SH-SY5Y (cell line): ENCODE measurements around the gene LSAMP.

Experiments
- GATA2 ChIP-seq: IDR thresholded peaks from 2 replicates; pipeline ENCODE4 v1.6.1; 2011; ENCODE audit warnings: mild to moderate bottlenecking, low read depth, low read length
- GATA3 ChIP-seq: IDR thresholded peaks from 2 replicates; pipeline ENCODE4 v1.6.1; 2011; ENCODE audit warnings: low read depth, mild to moderate bottlenecking, low read length, moderate library complexity

Gene LSAMP

GRCh38 chr3:116405231-116405630 is 40.1 kb downstream of the LSAMP start:
- no peak for TF ChIP-seq GATA2
- TF ChIP-seq GATA3: no peak

GRCh38 chr3:116399701-116400226 is 45.5 kb downstream of the LSAMP start:
- no peak for TF ChIP-seq GATA3
- TF ChIP-seq GATA2: no peak

DNA sequence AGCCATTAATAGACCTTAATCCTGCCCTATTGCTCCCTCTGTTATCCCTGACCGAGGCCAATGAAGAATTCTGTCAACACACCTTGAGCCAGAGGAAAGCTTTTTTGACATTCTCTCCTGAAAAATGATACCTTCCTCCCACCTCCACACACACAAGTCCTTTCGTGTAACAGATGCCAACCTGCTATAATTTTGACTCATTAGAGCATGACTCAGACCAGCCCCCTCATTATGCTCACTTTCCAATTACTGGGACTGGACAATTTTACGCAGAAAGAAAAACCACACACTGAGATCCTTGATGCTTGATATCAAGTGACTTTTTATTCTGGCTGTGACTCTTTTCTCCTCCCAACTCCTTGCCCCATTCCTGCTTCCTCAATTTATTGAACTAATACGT is 50.9 kb downstream of the LSAMP start:
- no peak for TF ChIP-seq GATA3
- TF ChIP-seq GATA2: no peak

DNA sequence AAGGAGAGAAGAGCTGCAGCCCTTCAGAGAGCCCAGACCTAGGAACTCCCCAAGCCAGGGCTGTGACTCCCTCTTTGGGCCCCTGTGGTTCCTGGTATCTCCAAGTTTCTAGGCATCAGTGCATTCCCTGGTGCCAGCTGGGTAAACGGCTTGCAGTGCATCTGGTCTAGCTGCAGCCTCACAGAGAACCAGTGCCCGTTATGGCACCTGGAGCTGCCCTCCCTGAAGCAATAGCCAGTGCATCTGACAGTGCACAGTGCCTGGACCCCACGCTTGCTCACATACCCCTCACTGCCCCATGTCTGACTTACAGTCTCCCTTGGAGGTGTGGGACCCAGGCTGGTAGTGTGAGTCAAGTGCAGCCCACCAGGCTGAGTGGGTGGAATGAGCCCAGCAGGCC is 52.1 kb downstream of the LSAMP start:
- TF ChIP-seq GATA2 (no peak), GATA3 (no peak)

DNA sequence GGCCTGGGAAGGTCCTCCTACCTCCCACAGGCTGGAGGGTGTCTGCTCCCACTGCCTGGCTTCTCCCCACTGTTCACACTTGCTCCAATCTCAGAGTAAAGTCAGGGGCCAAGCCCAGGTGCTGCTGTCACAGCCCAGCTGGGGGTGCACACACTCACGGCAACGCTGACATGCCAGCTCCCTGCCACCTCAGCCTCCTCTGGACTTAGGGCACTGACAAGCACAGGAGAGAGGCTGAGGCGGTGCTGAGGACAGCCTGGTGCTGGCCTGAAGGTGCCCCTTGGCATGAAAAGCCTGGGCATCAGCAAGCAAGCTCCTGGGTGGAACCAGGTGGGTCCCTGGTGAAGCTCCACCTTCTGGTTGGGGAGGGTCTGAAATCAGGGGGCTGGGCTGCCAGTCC is 53.0 kb downstream of the LSAMP start:
- no peak for TF ChIP-seq GATA2

DNA sequence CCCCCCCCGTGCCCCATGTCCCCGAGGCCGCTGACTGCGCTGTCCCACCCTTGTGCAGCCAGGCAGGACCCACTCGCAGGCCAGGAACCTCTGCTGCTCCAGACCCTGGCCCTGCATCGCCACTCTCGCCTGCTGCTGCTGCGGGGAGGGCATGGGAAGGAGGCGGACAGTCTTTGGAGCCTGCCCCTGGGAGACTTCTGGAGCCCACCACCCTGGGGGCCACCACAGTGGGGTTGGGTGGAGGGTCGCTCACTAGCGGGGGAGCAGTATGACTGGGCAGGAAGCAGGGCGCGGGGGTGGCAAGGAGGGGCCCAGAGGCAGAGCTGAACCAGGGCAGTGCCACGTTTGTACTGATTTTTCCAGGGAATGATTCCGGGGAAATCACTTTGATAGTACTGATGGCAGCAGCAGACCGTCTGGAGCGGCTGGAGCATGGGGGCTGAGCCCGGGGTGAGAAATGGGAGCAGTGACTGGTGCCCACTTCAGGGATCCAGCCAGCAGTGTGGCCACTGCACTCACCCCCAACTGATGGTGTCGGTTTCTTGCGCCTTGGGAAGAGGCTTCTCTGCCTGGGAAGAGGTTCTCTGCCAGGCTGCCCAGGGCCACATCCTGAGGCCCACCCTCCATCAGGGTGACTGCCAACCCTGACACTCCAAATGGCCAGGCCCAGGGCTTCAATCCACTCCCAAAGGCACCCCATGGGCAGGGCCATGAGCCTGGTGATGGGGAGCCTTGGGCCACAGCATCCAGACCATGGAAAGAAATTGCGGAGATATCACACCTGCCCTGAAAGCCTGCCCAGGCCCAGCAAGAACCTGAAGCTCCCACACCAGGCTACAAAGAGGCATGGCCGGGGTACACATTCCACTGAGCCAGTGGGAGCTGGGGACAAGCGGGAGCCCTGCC is 53.7 kb downstream of the LSAMP start:
- no peak for TF ChIP-seq GATA3
- no peak for TF ChIP-seq GATA2

GRCh38 chr3:116390318-116390717 is 55.0 kb downstream of the LSAMP start:
- TF ChIP-seq GATA2 (no peak), GATA3 (no peak)

DNA sequence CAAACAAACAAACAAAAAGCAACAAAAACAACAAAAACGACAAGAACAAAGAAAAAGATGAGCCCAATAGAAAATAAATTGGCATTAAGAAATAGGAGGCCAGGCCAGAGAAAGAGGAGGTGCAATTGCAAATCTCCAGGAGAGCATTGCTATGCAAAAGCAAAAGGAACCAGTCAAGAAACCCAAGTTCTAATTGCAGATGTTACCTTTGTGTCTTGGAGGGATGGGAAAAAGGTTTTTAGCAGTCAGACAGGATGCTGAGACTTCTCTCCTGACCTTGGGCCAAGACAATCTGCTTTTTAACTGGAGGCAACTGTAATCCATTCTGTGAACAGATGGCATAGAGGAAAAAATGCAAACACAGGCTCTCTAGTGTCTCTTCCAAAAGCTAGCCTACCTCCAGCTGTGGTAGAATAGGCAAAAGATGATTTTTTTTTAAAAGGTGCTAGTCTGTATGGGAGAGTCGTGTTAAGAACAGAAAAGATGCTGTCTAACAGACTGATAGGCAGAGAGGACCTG is 56.4 kb downstream of the LSAMP start:
- no peak for TF ChIP-seq GATA3
- TF ChIP-seq GATA2: no peak

DNA sequence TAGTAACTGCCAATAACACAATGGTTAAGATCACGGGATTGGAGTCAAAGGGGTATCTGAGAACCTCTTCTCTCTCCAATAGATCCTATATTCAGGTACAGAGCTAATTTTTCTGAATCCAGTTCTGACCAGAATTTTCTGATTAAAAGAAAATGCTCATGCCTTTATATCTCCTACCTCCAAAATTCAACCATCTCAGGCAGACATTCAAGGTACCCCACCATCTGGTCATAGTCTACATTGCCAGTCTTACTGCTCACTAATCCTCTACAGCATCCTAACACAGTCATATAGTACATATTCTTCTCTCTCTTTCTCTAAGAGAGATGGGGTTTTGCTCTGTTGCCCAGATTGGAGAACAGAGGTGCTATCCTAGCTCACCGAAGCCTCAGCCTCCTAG is 59.1 kb downstream of the LSAMP start:
- no peak for TF ChIP-seq GATA2
- TF ChIP-seq GATA3: no peak

DNA sequence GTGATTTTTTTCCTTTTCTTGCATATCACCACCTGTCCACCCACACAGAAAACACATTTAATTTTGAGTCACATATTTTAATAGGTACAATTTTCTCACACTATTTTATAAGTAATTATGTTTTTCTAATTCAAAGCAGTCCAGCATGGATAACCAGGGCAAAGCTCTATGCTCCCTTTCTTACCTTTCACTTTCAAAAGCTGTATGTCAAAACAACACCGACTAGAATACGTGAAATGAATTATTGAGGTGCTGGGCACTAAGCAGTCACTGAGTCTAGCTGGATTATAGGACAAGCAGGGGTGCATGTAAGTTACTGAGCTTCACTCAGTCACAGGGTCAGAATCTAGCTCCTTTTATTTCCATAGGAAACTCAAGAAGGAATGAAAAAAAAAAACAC is 60.6 kb downstream of the LSAMP start:
- TF ChIP-seq GATA3 (no peak), GATA2 (no peak)

DNA sequence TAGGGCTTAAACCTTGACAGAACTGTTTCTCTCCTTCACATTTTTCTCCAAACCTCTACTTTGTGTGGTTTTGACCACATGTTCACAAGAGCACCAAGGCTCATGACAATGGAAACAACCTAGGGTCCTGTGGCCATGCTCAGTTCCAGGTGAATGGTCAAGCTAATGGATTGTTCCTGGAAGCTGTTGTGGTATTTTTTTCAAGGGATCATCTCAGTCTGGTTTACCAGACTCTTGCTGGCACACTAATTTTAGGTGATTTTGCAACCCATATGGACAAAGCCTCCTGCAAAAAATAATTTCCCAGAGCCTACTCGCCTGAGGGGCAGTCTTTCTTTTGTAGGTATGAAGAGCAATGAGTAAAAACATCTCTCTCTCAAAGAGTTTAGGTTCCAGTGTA is 67.2 kb downstream of the LSAMP start:
- no peak for TF ChIP-seq GATA2
- TF ChIP-seq GATA3: no peak

DNA sequence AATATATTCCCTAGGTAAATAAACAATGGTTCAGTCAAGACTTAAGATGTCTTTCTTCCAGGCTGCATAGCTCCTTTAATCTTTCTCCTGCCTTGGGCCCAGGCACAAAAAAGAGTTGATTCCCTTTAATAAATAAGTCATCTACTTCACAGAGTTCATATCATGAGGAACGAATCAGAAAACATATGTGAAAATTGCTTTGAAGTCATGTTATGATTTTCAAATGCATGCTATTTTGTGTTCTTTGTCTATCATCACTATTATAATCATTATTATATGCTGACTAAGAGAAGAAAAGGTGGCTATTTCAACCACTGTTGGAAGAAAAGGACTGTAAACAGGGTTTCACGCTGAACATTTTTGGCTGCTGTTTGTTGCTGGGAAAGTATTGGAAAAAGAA is 70.4 kb downstream of the LSAMP start:
- TF ChIP-seq GATA3 (no peak), GATA2 (no peak)

DNA sequence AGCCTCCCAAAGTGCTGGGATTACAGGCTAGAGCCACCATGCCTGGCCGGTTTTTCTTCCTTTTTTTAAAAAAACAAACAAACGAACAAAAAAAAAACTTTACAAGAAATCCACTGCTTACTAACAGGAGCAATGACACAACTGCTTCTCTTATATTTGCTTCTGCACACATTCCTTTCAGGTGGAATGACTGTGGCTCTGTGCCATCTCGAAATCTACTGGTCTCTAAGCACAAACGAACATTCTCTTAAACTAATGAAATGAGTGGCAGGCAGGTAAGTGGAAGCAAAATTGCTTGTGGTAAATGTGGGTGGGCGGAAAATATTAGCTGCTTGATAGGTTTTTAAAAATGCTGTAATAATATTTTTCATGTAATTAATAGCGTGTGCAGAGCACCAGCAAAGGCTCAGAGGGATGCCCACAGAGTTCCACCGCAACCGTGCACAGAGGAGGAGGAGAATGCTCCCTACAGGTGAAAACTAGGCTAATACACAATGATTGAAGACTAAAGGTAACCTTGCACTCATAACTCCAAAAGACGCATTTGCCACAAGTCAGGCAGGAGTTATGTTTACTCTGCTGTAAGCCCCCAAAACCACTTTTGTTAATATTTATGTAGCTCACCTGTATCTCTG is 77.4 kb downstream of the LSAMP start:
- TF ChIP-seq GATA2 (no peak), GATA3 (no peak)

GRCh38 chr3:116356056-116356455 is 89.2 kb downstream of the LSAMP start:
- TF ChIP-seq GATA2 (no peak), GATA3 (no peak)

- TF ChIP-seq GATA2: no peak
- no peak for TF ChIP-seq GATA3
Measured at GRCh38 chr3:116354382-116354781, 90.9 kb downstream of the LSAMP start.
